ENCODE measurements around the gene SELENOW.

DNA sequence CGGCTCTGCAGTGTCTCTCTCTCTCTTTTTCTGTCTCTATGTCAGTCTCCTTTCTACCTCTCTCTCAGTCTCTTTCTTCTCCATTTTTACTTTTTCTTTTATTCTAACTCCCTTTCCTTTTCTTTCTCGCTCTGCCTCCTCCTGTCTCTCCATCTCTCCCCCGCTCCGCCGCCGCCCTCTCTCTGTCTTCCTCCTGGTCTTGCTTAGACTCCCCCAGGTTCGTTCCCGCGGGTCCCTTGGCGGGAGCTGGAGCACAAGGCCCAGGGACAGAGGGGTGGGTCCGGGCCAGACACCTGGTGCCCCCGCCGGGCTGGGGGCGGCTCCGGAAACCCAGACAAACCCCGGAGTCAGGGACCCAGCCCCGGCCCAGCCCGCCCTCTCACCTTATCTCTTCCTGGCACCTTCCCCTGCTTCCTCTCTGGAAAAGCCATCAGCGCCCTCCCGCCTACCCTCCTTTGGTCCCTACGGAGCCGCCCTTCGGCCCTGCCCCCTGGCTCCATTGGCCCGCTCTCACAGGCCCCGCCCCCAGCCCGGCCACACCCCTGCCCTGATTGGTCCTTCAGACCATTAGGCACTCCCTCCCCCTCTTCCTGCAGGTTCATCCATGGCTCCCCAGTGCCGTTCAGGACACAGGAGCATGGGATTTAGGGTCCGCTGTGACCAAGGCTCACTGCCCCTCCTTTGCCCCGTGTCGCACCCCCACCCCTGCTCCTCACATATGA lies 48.5 kb upstream of the SELENOW start:
- TF ChIP-seq, protein P1, sequence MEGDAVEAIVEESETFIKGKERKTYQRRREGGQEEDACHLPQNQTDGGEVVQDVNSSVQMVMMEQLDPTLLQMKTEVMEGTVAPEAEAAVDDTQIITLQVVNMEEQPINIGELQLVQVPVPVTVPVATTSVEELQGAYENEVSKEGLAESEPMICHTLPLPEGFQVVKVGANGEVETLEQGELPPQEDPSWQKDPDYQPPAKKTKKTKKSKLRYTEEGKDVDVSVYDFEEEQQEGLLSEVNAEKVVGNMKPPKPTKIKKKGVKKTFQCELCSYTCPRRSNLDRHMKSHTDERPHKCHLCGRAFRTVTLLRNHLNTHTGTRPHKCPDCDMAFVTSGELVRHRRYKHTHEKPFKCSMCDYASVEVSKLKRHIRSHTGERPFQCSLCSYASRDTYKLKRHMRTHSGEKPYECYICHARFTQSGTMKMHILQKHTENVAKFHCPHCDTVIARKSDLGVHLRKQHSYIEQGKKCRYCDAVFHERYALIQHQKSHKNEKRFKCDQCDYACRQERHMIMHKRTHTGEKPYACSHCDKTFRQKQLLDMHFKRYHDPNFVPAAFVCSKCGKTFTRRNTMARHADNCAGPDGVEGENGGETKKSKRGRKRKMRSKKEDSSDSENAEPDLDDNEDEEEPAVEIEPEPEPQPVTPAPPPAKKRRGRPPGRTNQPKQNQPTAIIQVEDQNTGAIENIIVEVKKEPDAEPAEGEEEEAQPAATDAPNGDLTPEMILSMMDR (conservative IDR thresholded peaks at IDR 0.05; ENCODE audit: low read depth, low read length), result no peak
- TF ChIP-seq POLR2A (IDR thresholded peaks at IDR 0.05; ENCODE audit: low read depth, low read length), result no peak
- TF ChIP-seq BHLHE40 (IDR thresholded peaks at IDR 0.05; ENCODE audit: low read depth, low read length), result no peak
- TF ChIP-seq RAD21 (IDR thresholded peaks at IDR 0.05; ENCODE audit: low read length), result no peak
- TF ChIP-seq, protein P2, sequence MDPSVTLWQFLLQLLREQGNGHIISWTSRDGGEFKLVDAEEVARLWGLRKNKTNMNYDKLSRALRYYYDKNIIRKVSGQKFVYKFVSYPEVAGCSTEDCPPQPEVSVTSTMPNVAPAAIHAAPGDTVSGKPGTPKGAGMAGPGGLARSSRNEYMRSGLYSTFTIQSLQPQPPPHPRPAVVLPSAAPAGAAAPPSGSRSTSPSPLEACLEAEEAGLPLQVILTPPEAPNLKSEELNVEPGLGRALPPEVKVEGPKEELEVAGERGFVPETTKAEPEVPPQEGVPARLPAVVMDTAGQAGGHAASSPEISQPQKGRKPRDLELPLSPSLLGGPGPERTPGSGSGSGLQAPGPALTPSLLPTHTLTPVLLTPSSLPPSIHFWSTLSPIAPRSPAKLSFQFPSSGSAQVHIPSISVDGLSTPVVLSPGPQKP (IDR thresholded peaks at IDR 0.05; ENCODE audit: borderline replicate concordance, low read depth, low read length), result no peak
- no peak for TF ChIP-seq CHD1 (IDR thresholded peaks at IDR 0.05; ENCODE audit: low read depth, low read length)
- no peak for TF ChIP-seq RFX5 (IDR thresholded peaks at IDR 0.05; ENCODE audit: low read depth, low read length)
- no peak for TF ChIP-seq MAZ (IDR thresholded peaks at IDR 0.05; ENCODE audit: borderline replicate concordance, low read depth, low read length)
- TF ChIP-seq, protein P3, sequence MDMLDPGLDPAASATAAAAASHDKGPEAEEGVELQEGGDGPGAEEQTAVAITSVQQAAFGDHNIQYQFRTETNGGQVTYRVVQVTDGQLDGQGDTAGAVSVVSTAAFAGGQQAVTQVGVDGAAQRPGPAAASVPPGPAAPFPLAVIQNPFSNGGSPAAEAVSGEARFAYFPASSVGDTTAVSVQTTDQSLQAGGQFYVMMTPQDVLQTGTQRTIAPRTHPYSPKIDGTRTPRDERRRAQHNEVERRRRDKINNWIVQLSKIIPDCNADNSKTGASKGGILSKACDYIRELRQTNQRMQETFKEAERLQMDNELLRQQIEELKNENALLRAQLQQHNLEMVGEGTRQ (IDR thresholded peaks at IDR 0.05; ENCODE audit: low read depth, low read length), result no peak
- TF ChIP-seq SMC3 (IDR thresholded peaks at IDR 0.05; ENCODE audit: low read depth, low read length), result no peak
- no peak for TF ChIP-seq MXI1 (IDR thresholded peaks at IDR 0.05; ENCODE audit: borderline replicate concordance, low read depth, low read length)
- TF ChIP-seq FOS (IDR thresholded peaks at IDR 0.05; ENCODE audit: low read depth, low read length), result no peak
- TF ChIP-seq CEBPB (IDR thresholded peaks at IDR 0.05; ENCODE audit: low read depth, low read length), result no peak
- TF ChIP-seq RCOR1 (IDR thresholded peaks at IDR 0.05; ENCODE audit: insufficient replicate concordance, low read length), result no peak

Measured in IMR-90 (cell line).